ENCODE data around the gene CCDC178. TPM values are rescaled to one million over a fixed set of nuclear protein-coding genes. Genes with fewer than 3 reads are reported as not detected.
A peak's percentile ranks its signal among the peaks of the same experiment; 100 is the strongest.

CCDC178 gene
- total and polyA plus RNA-seq, 2 donors (not counting 1 experiment from before 2014, with no cell fraction given): 0.17 TPM; not detected in 1

GRCh38 chr18:33128581-33128980 is 311.9 kb downstream of the CCDC178 start:
- H3K79me2 ChIP-seq (ENCODE audit: control insufficient read depth, insufficient read depth, low read length): no peaks in the 10 kb centered on the region
- no peaks in the 10 kb centered on the region for H3K36me3 ChIP-seq (ENCODE audit: control insufficient read depth, insufficient read depth, low read length)
- DNase-seq (ENCODE audit: low read depth in 2 of 2): peak; percentile 55 to 60
- H4K20me1 ChIP-seq (ENCODE audit: control insufficient read depth, extremely low read depth, insufficient read depth, low read length): no peaks in the 10 kb centered on the region
- no peak overlapping the region for H2AFZ ChIP-seq (ENCODE audit: low read length)
- H3K9ac ChIP-seq (ENCODE audit: insufficient read depth, low read length): no peak overlapping the region
- no peaks in the 10 kb centered on the region for H3K9me3 ChIP-seq (ENCODE audit: control insufficient read depth, insufficient read depth, low read depth, low read length)
- no peak for TF ChIP-seq EZH2 (IDR thresholded peaks at IDR 0.05; ENCODE audit: low read length, missing control alignments)
- TF ChIP-seq CTCF (conservative IDR thresholded peaks at IDR 0.05 in 1 of 2, IDR thresholded peaks at IDR 0.05 in 1 of 2; ENCODE audit: low read depth in 1 of 2, low read length in 2 of 2): no peak
- H3K4me3 ChIP-seq (replicated peaks in 1 of 4; ENCODE audit: control extremely low read depth in 1 of 4, insufficient read depth in 1 of 4, low read depth in 3 of 4, low read length in 4 of 4): no peak overlapping the region
- no peak overlapping the region for H3K27ac ChIP-seq (ENCODE audit: insufficient read depth, low read length)
- H3K27me3 ChIP-seq (ENCODE audit: control insufficient read depth, insufficient read depth, low read length): no peaks in the 10 kb centered on the region
- H3K4me2 ChIP-seq (ENCODE audit: extremely low read depth, insufficient read depth, low read length): no peak overlapping the region
- H3K4me1 ChIP-seq (ENCODE audit: control insufficient read depth, extremely low read depth, insufficient read depth, low read length): no peaks in the 10 kb centered on the region

GRCh38 chr18:33123862-33124518 is 316.5 kb downstream of the CCDC178 start:
- Histone ChIP-seq H2AFZ (ENCODE audit: low read length) (no peak overlapping the region), H3K79me2 (ENCODE audit: control insufficient read depth, insufficient read depth, low read length) (no peaks in the 10 kb centered on the region)

GRCh38 chr18:33116376-33116775 is 324.1 kb downstream of the CCDC178 start:
- Histone ChIP-seq H3K9me3 (ENCODE audit: control insufficient read depth, insufficient read depth, low read depth, low read length) (no peaks in the 10 kb centered on the region), H3K36me3 (ENCODE audit: control insufficient read depth, insufficient read depth, low read length) (no peaks in the 10 kb centered on the region), H3K4me1 (ENCODE audit: control insufficient read depth, extremely low read depth, insufficient read depth, low read length) (no peaks in the 10 kb centered on the region), H2AFZ (ENCODE audit: low read length) (no peak overlapping the region), H3K79me2 (ENCODE audit: control insufficient read depth, insufficient read depth, low read length) (no peaks in the 10 kb centered on the region), H3K27ac (ENCODE audit: insufficient read depth, low read length) (no peak overlapping the region), H3K9ac (ENCODE audit: insufficient read depth, low read length) (no peak overlapping the region), H3K4me3 (replicated peaks in 1 of 4; ENCODE audit: control extremely low read depth in 1 of 4, insufficient read depth in 1 of 4, low read depth in 3 of 4, low read length in 4 of 4) (no peak overlapping the region), H4K20me1 (ENCODE audit: control insufficient read depth, extremely low read depth, insufficient read depth, low read length) (no peaks in the 10 kb centered on the region), H3K27me3 (ENCODE audit: control insufficient read depth, insufficient read depth, low read length) (no peaks in the 10 kb centered on the region), H3K4me2 (ENCODE audit: extremely low read depth, insufficient read depth, low read length) (no peak overlapping the region)
- TF ChIP-seq EZH2 (IDR thresholded peaks at IDR 0.05; ENCODE audit: low read length, missing control alignments) (no peak), CTCF (conservative IDR thresholded peaks at IDR 0.05 in 1 of 2, IDR thresholded peaks at IDR 0.05 in 1 of 2; ENCODE audit: low read depth in 1 of 2, low read length in 2 of 2) (no peak)
- peak; percentile 14 to 40 for DNase-seq (ENCODE audit: low read depth in 2 of 2)

More at GRCh38 chr18:33123862-33124518, 316.5 kb downstream of the CCDC178 start:
- DNase-seq (ENCODE audit: low read depth in 2 of 2): no peak
- no peaks in the 10 kb centered on the region for H3K36me3 ChIP-seq (ENCODE audit: control insufficient read depth, insufficient read depth, low read length)
- H4K20me1 ChIP-seq (ENCODE audit: control insufficient read depth, extremely low read depth, insufficient read depth, low read length): no peaks in the 10 kb centered on the region
- no peaks in the 10 kb centered on the region for H3K9me3 ChIP-seq (ENCODE audit: control insufficient read depth, insufficient read depth, low read depth, low read length)
- H3K4me1 ChIP-seq (ENCODE audit: control insufficient read depth, extremely low read depth, insufficient read depth, low read length): no peaks in the 10 kb centered on the region
- no peak overlapping the region for H3K4me3 ChIP-seq (replicated peaks in 1 of 4; ENCODE audit: control extremely low read depth in 1 of 4, insufficient read depth in 1 of 4, low read depth in 3 of 4, low read length in 4 of 4)
- H3K9ac ChIP-seq (ENCODE audit: insufficient read depth, low read length): no peak overlapping the region
- H3K4me2 ChIP-seq (ENCODE audit: extremely low read depth, insufficient read depth, low read length): no peak overlapping the region
- no peaks in the 10 kb centered on the region for H3K27me3 ChIP-seq (ENCODE audit: control insufficient read depth, insufficient read depth, low read length)
- TF ChIP-seq CTCF (conservative IDR thresholded peaks at IDR 0.05 in 1 of 2, IDR thresholded peaks at IDR 0.05 in 1 of 2; ENCODE audit: low read depth in 1 of 2, low read length in 2 of 2) (no peak), EZH2 (IDR thresholded peaks at IDR 0.05; ENCODE audit: low read length, missing control alignments) (no peak)
- H3K27ac ChIP-seq (ENCODE audit: insufficient read depth, low read length): no peak overlapping the region
